ENCODE data around the gene CASD1.
A peak's percentile ranks its signal among the peaks of the same experiment; 100 is the strongest.

The CASD1 gene

DNA sequence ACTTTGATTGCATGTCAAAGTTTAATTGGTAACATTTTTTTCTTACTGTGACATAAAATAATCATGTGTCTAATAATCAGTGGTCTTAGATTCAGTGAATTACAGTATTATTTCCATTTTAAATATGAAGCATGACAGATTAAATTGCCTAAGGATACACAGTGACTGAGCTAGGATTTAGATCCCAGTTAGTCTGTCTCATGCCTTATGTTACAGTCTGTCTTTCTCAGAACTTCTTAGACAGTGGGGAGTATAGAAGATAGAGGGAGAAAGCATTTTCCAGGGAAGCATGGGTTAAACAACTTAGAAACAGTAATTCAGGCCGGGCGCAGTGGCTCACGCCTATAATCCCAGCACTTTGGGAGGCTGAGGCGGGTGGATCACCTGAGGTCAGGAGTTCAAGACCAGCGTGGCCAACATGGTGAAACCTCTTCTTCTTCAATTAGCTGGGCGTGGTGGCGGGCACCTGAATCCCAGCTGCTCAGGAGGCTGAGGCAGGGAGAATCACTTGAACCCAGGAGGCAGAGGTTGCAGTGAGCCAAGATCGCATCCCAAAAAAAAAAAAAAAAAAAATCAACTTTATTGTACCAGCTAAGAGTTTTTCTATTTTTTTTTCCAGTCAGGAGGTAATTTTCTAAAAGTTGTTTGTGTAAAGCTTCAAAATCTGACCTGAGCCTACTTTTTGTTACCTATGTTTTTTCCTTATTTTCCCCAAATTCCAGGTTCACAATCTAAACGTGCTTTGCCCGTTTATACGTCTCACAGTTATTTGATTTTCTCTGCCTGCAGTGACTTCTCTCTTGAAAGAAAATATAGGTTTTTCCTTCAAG lies 3.3 kb downstream of the CASD1 start:
- no peak overlapping the region for H3K27ac ChIP-seq (ENCODE audit: insufficient read depth, low read depth, low read length, poor library complexity, severe bottlenecking)
- no peak overlapping the region for H3K4me3 ChIP-seq (ENCODE audit: insufficient read depth, low read depth, low read length)
- no peaks in the 10 kb centered on the region for H3K9me3 ChIP-seq (ENCODE audit: control insufficient read depth, low read length)
- H3K4me1 ChIP-seq (ENCODE audit: control insufficient read depth, insufficient read depth, low read length) = peaks cover 30% of the 10 kb centered on the region
- no peaks in the 10 kb centered on the region for H3K36me3 ChIP-seq (ENCODE audit: control insufficient read depth, insufficient read depth, low read length)
- 75 to 76% methylated on average over 11 of the region's 11 CpGs for WGBS, 2 experiments
- no peaks in the 10 kb centered on the region for H3K27me3 ChIP-seq (ENCODE audit: control insufficient read depth, insufficient read depth, low read length, poor library complexity, severe bottlenecking)

DNA sequence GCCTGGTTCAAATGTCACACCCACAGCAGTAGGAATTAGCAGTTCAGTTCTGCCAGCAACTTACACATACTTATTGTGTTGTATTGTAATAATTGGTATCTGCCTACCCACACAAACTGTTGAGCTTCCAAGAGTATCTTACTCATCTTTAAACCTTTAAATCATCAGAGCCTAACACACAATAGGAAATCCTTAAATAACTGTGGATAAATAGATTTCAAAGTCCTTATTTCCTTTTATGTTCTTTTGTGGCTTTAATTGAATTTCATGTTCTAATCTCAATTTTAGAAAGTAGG lies 3.9 kb downstream of the CASD1 start:
- Histone ChIP-seq H3K27me3 (ENCODE audit: control insufficient read depth, insufficient read depth, low read length, poor library complexity, severe bottlenecking) (no peaks in the 10 kb centered on the region), H3K4me1 (ENCODE audit: control insufficient read depth, insufficient read depth, low read length) (peaks cover 30% of the 10 kb centered on the region), H3K9me3 (ENCODE audit: control insufficient read depth, low read length) (no peaks in the 10 kb centered on the region), H3K27ac (ENCODE audit: insufficient read depth, low read depth, low read length, poor library complexity, severe bottlenecking) (no peak overlapping the region), H3K36me3 (ENCODE audit: control insufficient read depth, insufficient read depth, low read length) (no peaks in the 10 kb centered on the region), H3K4me3 (ENCODE audit: insufficient read depth, low read depth, low read length) (no peak overlapping the region)

DNA sequence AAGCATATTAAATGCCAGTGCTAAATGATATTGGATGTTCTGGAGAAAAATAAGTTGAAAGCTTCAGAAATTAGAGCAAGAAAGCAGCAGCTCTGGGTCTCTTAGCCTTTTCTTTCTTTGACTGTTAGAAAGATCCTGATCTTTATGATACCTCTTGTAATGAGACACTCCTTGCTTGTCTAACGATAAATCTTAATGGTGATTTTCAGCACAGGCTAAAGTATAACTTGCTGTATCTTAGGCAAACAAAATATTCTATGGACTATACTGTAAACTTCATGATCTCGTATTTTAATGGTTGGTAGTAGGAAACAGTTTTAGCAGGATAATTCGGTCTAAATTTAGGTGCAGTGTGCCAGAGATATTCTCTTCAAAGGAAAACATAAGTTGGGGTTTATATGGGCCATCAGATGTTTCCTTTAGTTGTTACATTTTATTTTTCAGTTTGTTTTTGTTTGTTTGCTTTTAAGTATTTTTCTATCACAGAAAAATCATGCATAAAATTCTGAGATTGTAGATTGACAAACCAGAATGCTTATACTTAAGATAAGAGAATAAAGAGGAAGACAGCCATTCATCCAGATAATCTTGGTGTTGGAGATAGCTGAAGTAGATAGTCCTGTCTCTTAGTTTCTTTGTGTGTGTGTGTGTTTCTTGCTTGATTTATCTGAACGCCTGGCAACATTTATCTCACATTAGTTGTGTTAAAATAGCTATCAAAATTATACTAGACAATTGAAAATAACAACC lies 4.7 kb downstream of the CASD1 start:
- H3K36me3 ChIP-seq (ENCODE audit: control insufficient read depth, insufficient read depth, low read length) = no peaks in the 10 kb centered on the region
- H3K4me1 ChIP-seq (ENCODE audit: control insufficient read depth, insufficient read depth, low read length) = peaks cover 27% of the 10 kb centered on the region
- no peaks in the 10 kb centered on the region for H3K9me3 ChIP-seq (ENCODE audit: control insufficient read depth, low read length)
- H3K4me3 ChIP-seq (ENCODE audit: insufficient read depth, low read depth, low read length) = no peak overlapping the region
- H3K27me3 ChIP-seq (ENCODE audit: control insufficient read depth, insufficient read depth, low read length, poor library complexity, severe bottlenecking) = no peaks in the 10 kb centered on the region
- peak overlapping the region; percentile 50 for H3K27ac ChIP-seq (ENCODE audit: insufficient read depth, low read depth, low read length, poor library complexity, severe bottlenecking)
- 91 to 94% methylated on average over 2 to 3 of the region's 4 CpGs for WGBS, 2 experiments

DNA sequence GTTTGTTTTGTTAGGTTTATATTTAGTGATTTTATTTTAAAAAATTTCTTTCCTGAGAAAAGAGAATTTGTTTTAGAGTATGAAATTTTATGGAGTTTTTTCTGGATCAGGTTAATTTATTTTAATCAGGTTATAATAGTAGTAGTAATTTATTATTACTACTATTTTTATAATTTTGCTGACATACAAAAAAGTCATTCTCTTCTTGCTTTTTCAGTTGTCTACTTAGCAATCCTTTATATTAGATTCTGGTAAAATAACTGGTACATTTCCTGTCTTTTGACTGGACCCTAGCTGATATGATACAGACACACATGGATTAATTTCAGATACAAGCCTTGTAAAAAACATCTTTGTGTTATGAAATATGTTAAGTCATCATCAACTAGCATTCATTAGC lies 5.3 kb downstream of the CASD1 start:
- Histone ChIP-seq H3K27me3 (ENCODE audit: control insufficient read depth, insufficient read depth, low read length, poor library complexity, severe bottlenecking) (no peaks in the 10 kb centered on the region), H3K36me3 (ENCODE audit: control insufficient read depth, insufficient read depth, low read length) (no peaks in the 10 kb centered on the region), H3K27ac (ENCODE audit: insufficient read depth, low read depth, low read length, poor library complexity, severe bottlenecking) (no peak overlapping the region), H3K4me3 (ENCODE audit: insufficient read depth, low read depth, low read length) (no peak overlapping the region), H3K9me3 (ENCODE audit: control insufficient read depth, low read length) (no peaks in the 10 kb centered on the region), H3K4me1 (ENCODE audit: control insufficient read depth, insufficient read depth, low read length) (peaks cover 27% of the 10 kb centered on the region)

DNA sequence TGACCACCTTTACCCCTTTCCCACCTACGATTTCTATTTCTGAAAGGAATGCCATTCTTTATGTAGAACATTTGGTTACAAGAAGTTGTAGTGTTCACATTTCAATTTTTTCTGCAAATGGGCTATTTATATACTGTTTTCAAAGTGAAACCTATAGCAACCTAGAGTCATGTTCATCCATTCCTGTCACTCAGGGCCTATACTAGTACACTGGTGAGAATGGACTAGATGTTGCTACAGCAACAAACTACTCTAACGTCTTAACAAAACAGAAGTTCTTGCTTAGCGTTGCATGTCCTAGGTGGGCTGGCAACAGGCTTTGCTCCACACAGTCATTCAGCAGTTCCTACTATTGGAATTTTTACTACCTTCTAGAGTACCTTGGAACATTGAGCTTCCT lies 16.3 kb downstream of the CASD1 start:
- WGBS, 2 experiments = 96 to 98% methylated on average over 2 to 3 of the region's 3 CpGs
- Histone ChIP-seq H3K27ac (ENCODE audit: insufficient read depth, low read depth, low read length, poor library complexity, severe bottlenecking) (no peak overlapping the region), H3K4me1 (ENCODE audit: control insufficient read depth, insufficient read depth, low read length) (peaks cover 5% of the 10 kb centered on the region), H3K36me3 (ENCODE audit: control insufficient read depth, insufficient read depth, low read length) (peaks cover 9% of the 10 kb centered on the region), H3K4me3 (ENCODE audit: insufficient read depth, low read depth, low read length) (no peak overlapping the region), H3K9me3 (ENCODE audit: control insufficient read depth, low read length) (no peaks in the 10 kb centered on the region), H3K27me3 (ENCODE audit: control insufficient read depth, insufficient read depth, low read length, poor library complexity, severe bottlenecking) (no peaks in the 10 kb centered on the region)

DNA sequence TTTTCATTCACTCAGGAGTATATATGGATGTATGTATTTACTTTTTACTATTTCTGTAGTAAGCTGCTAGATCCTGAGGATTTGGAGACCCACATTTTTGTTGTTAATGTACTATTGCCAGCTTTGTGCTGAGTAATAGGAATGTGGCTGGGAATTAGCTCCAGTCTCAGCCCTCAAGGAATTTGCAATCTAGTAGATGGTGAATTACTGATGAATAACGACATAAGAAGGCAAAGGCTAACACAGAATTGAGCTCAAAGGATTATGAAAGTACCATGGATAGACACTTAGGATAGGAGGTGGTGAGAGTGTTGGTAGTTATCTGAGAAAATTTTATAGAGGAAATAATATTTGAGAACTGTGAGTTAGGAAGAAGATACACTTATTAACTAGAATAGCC lies 19.9 kb downstream of the CASD1 start:
- Histone ChIP-seq H3K36me3 (ENCODE audit: control insufficient read depth, insufficient read depth, low read length) (peaks cover 7% of the 10 kb centered on the region), H3K9me3 (ENCODE audit: control insufficient read depth, low read length) (no peaks in the 10 kb centered on the region), H3K27ac (ENCODE audit: insufficient read depth, low read depth, low read length, poor library complexity, severe bottlenecking) (no peak overlapping the region), H3K27me3 (ENCODE audit: control insufficient read depth, insufficient read depth, low read length, poor library complexity, severe bottlenecking) (no peaks in the 10 kb centered on the region), H3K4me3 (ENCODE audit: insufficient read depth, low read depth, low read length) (no peak overlapping the region), H3K4me1 (ENCODE audit: control insufficient read depth, insufficient read depth, low read length) (peaks cover 5% of the 10 kb centered on the region)
- 95% methylated on average over 1 of the region's 1 CpG for WGBS, 2 experiments

DNA sequence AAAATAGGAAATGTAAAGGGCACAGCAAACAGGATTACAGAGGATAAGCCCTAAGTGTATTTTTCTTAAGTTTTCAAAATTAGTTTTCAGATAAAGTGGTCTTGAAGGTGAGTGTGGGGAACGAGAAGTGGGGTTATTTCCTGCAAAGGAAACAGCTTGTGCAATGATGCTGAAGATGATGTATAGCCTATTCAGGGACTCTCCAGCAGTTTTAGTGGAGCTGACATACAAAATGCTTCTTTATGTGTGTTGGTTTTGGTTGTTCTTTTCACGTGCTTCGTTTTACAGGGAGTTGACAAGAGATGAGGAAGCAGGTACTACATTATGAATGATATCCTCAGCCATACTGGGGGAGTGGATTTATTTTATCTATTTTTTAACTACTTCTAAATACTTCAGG lies 20.5 kb downstream of the CASD1 start:
- H3K27ac ChIP-seq (ENCODE audit: insufficient read depth, low read depth, low read length, poor library complexity, severe bottlenecking) = no peak overlapping the region
- 94 to 98% methylated on average over 3 of the region's 3 CpGs for WGBS, 2 experiments
- H3K36me3 ChIP-seq (ENCODE audit: control insufficient read depth, insufficient read depth, low read length) = peaks cover 13% of the 10 kb centered on the region

DNA sequence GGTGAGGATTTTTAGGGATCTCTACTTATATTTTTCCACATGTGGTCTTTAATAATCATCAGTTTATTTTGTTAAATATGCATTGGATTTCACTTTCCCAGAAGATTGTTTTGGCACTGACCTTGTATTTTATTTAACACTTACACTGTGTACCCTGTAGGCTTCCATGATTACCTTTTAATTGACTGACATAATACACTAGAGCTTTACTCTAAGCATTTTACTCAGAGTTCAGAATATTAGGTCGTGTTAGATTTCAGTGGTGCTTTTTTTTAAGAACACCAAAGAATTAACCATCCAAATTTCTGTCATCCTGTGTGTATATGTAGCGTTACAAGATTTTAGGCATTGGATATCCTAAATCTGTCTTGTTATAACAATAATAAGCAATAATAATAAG lies 23.1 kb downstream of the CASD1 start:
- no peak overlapping the region for H3K4me3 ChIP-seq (ENCODE audit: insufficient read depth, low read depth, low read length)
- no peaks in the 10 kb centered on the region for H3K27me3 ChIP-seq (ENCODE audit: control insufficient read depth, insufficient read depth, low read length, poor library complexity, severe bottlenecking)
- H3K9me3 ChIP-seq (ENCODE audit: control insufficient read depth, low read length) = no peaks in the 10 kb centered on the region
- H3K36me3 ChIP-seq (ENCODE audit: control insufficient read depth, insufficient read depth, low read length) = peaks cover 19% of the 10 kb centered on the region
- WGBS, 2 experiments = 95% methylated on average over 2 of the region's 2 CpGs; no CpG with 5 or more reads in 1 of the 2 experiments
- peaks cover 5% of the 10 kb centered on the region for H3K4me1 ChIP-seq (ENCODE audit: control insufficient read depth, insufficient read depth, low read length)
- no peak overlapping the region for H3K27ac ChIP-seq (ENCODE audit: insufficient read depth, low read depth, low read length, poor library complexity, severe bottlenecking)

More for the DNA sequence above, 20.5 kb downstream of the CASD1 start:
- peaks cover 5% of the 10 kb centered on the region for H3K4me1 ChIP-seq (ENCODE audit: control insufficient read depth, insufficient read depth, low read length)
- no peaks in the 10 kb centered on the region for H3K27me3 ChIP-seq (ENCODE audit: control insufficient read depth, insufficient read depth, low read length, poor library complexity, severe bottlenecking)
- no peaks in the 10 kb centered on the region for H3K9me3 ChIP-seq (ENCODE audit: control insufficient read depth, low read length)
- no peak overlapping the region for H3K4me3 ChIP-seq (ENCODE audit: insufficient read depth, low read depth, low read length)

DNA sequence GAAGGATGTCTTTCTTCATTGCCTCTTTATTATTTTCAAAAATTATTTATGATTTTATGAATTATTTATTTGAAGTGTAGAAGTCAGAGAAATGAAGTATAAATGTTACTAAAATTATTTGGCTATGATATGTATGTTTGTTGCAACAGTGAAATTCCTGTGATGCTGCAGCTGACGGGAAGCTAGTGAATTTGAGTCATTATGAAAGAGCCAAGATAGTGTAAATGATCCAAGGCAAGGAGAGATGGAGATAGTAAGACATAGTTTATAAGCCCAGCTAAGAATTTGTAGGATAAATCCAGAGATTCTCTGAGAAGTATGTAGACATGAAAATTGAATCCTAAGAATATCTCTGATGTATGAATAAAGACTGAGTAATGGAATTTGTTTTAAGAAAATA lies 30.8 kb downstream of the CASD1 start:
- Histone ChIP-seq H3K4me3 (ENCODE audit: insufficient read depth, low read depth, low read length) (no peak overlapping the region), H3K27ac (ENCODE audit: insufficient read depth, low read depth, low read length, poor library complexity, severe bottlenecking) (no peak overlapping the region), H3K27me3 (ENCODE audit: control insufficient read depth, insufficient read depth, low read length, poor library complexity, severe bottlenecking) (no peaks in the 10 kb centered on the region), H3K36me3 (ENCODE audit: control insufficient read depth, insufficient read depth, low read length) (peaks cover 5% of the 10 kb centered on the region), H3K4me1 (ENCODE audit: control insufficient read depth, insufficient read depth, low read length) (no peaks in the 10 kb centered on the region), H3K9me3 (ENCODE audit: control insufficient read depth, low read length) (no peaks in the 10 kb centered on the region)
- WGBS, 2 experiments = 94 to 98% methylated on average over 1 of the region's 1 CpG

DNA sequence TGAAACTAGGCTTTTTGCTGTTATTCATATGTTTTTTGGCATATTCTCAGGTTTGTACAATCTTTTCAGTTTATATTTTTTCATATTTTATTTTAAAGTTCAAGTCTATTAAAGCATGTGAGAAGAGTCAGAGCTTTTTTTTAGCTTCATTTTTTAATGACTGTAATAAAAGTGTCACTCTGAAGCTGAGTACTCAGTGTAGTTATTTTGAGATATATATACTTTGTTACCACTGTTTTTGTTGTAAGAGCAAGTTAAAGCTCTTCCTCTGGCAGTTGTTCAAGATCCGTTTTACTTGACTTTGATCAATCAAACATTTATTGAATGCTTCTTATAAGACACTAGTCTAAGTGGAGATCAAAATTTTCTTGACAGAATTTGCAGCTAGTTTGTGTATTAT lies 37.5 kb downstream of the CASD1 start:
- no peaks in the 10 kb centered on the region for H3K4me1 ChIP-seq (ENCODE audit: control insufficient read depth, insufficient read depth, low read length)
- no peak overlapping the region for H3K27ac ChIP-seq (ENCODE audit: insufficient read depth, low read depth, low read length, poor library complexity, severe bottlenecking)
- no peaks in the 10 kb centered on the region for H3K27me3 ChIP-seq (ENCODE audit: control insufficient read depth, insufficient read depth, low read length, poor library complexity, severe bottlenecking)
- 75 to 90% methylated on average over 1 of the region's 1 CpG for WGBS, 2 experiments
- H3K4me3 ChIP-seq (ENCODE audit: insufficient read depth, low read depth, low read length) = no peak overlapping the region
- no peaks in the 10 kb centered on the region for H3K9me3 ChIP-seq (ENCODE audit: control insufficient read depth, low read length)
- no peaks in the 10 kb centered on the region for H3K36me3 ChIP-seq (ENCODE audit: control insufficient read depth, insufficient read depth, low read length)

Data from ectodermal cell (in vitro differentiated cells).